ENCODE results near the gene CDK5RAP1.
A peak's percentile ranks its signal among the peaks of the same experiment; 100 is the strongest.
"Not testable (repeated sequence)": the region's sequence is repeated elsewhere in the genome, so short reads cannot be mapped to it uniquely, and the experiment has no call there.

Gene CDK5RAP1, protein sequence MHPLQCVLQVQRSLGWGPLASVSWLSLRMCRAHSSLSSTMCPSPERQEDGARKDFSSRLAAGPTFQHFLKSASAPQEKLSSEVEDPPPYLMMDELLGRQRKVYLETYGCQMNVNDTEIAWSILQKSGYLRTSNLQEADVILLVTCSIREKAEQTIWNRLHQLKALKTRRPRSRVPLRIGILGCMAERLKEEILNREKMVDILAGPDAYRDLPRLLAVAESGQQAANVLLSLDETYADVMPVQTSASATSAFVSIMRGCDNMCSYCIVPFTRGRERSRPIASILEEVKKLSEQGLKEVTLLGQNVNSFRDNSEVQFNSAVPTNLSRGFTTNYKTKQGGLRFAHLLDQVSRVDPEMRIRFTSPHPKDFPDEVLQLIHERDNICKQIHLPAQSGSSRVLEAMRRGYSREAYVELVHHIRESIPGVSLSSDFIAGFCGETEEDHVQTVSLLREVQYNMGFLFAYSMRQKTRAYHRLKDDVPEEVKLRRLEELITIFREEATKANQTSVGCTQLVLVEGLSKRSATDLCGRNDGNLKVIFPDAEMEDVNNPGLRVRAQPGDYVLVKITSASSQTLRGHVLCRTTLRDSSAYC

DNA sequence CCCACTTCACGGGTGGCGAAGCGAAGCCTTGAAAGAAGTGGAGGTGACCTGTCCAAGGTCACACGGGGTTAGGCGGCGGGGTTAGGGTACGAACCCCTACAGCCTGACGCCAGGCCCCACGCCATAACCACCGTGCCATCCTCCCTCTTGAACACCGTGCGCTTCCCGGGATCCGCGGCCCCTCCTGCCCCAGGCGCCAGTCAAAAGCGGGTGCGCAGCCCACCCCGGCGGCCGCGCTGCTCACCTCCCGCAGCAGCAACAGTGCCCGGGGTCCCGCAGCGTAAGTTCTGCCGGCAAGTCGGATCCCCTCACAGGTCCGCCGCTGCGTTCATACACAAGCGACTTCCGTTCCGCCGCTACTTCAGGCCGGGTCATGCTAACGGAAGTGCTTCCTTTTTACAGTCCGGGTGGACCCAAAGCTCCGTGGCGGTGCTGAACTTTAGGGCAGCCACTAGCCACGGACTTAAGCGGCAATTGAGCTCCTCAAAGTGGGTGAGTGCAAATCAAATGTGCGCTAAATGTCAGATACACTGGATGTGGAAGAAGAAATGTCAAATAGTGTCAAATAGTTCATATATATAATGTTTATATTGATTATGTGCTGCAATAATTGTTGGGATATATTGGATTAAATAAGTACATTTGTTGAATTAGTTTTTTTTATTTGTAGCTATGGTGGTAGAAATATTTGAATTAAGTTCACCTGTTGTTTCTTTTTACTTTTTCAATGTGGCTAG lies at the start of gene CDK5RAP1:
CDK5RAP1 (minus strand) TSS at position 336 of the 737 bp plus-strand sequence. CDS start 4,455 bp downstream, outside the sequence.
- peak; percentile 72 for DNase-seq (ENCODE audit: low read depth)

DNA sequence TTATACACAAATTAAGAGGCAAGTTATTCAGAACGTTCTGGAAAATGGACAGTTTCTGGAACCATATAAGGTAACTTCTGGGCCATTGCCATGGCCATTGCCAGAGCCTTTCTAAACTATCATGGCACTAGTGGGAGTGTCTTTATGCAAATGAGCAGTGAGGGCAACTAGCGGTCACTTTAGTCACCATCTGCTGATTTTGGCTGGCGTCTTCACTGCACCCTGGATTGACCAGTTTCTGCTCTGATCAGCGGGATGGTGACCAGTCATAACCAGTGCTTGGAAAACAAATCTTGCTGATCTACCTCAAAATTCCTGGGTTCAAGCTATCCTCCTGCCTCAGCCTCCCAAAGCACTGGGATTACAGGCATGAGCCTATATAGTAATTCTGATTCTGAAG lies 49.5 kb upstream of the CDK5RAP1 start:
- no peak for DNase-seq (ENCODE audit: low read depth)

DNA sequence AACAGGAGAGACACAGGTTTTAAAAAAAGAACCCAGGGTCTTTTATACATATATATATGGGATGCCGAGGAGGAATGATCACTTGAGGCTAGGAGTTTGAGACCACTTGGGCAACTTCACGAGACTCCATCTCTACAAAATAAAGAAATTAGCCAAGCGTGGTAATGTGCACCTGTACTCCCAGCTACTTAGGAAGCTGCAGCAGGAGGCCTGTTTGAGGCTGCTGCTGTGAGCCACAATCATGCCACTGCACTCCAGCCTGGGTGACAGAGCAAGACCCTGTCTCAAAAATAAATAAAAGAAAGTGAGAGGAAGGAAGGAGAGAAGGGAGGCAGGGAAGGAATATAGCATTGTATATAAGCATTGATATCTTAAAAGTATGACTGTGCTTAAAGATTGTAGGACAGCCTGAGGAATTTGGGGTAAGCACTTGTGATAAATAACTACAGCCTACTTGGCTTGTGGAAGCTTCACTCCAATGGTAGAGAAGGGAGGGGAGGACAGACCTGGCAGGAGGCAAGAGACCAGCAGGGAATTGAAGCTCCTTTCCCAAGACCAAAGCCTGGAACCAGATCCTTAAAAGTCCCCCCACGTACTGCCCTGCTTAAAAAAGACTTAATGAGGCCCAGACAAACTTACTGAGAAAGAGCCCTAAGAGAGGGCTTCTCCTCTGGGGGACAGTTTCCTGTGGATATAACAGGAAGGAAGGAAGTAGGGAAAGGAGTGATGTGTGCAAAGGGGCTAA lies 44.7 kb upstream of the CDK5RAP1 start:
- DNase-seq (ENCODE audit: low read depth), result no peak

DNA sequence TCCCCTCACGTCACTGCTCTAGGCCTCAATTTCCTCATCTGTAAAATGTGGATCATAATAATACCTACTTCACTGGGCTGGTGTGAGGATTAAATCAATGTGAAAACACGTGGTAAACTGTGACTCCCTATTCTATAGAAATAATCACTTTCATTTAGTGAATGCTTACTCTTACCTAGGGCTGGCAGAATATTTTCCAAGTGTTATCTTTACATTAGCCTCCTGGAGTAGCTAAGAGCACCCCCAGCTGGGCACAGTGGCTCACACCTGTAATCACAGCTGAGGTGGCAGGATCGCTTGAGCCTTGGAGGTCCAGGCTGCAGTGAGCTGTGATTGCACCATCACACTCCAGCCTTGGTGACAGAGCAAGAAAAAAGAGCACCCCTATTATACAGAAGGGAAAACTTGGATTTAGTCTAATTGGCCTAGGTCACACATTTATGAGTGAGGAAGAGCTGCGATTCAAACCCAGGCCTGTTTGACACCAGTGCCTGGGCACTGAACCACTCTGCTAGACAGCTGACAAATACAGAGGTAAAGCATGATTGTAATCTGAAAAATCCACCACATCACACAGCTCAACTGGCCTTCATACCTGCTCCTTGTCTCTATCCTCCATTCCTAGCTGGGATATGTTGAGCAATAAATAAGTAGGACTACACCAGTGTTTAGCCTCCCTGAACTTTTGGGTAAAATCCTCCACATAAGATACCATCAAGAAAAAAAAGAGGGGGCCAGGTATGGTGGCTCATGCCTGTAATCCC lies 43.7 kb upstream of the CDK5RAP1 start:
- no peak for DNase-seq (ENCODE audit: low read depth)

DNA sequence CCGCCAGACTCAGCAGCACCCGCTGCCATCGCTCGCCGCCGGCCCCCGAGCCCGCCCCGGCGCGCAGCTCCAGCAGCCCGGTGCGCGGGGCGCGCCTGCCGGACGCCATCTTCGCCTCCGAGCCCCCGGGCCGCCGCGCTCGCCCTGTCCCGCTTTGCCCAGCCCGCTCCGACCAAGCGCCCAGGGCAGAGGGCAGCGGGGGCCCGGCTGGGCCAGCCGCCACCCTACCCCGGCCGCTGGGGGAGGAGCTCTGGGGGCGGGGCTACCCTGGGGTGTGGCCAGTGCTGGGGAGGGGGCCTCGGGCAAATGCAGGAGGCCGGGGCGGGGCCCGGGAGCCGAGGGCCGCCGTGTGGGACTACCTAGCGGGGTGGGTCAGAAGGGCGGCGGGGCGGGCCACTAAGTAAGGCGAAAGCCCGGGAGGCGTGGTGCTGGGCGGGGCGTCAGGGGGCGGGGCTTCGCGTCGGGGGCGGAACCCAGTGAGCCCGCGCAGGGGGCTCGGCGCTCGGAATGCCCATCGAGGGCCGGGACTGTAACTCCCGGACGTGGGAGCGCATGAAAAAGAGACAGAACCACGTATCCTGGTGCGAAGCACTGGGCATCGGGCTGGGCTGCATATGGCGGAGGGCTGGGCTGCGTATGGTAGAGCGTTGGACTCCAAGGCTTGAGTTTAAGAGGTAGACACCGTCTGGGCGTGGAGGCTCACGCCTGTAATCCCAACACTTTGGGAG lies 42.4 kb upstream of the CDK5RAP1 start, which contains the start of gene SNTA1:
SNTA1 (minus strand) TSS at position 252 of the 728 bp plus-strand sequence; CDS start at position 109, 143 bp downstream.
- DNase-seq (ENCODE audit: low read depth), result peak; percentile 83

DNA sequence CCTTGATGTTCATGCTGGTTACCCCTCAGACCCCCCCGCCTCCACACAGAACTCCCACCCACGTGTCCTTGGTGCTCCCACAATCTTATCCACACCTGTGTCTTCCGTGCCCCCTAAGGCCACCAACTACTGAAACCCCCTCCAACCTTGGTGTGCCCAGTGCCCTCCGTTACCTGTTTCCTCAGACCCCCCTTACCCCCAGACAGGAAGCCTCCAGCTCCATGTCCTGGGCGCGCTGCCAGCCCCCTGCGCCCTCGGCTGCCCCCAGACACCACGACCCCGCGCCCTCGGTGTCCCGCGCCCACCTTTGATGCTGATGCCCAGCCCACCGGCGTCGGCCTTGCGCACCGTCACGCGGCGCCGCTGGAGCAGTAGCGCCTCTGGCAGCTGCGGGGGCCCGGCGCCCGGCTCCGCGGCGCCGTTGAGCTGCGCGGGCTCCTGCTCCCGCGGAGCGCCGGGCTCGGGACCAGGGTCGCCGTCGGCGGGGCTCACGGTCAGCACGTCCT lies 41.7 kb upstream of the CDK5RAP1 start:
- peak; percentile 3 for DNase-seq (ENCODE audit: low read depth)

DNA sequence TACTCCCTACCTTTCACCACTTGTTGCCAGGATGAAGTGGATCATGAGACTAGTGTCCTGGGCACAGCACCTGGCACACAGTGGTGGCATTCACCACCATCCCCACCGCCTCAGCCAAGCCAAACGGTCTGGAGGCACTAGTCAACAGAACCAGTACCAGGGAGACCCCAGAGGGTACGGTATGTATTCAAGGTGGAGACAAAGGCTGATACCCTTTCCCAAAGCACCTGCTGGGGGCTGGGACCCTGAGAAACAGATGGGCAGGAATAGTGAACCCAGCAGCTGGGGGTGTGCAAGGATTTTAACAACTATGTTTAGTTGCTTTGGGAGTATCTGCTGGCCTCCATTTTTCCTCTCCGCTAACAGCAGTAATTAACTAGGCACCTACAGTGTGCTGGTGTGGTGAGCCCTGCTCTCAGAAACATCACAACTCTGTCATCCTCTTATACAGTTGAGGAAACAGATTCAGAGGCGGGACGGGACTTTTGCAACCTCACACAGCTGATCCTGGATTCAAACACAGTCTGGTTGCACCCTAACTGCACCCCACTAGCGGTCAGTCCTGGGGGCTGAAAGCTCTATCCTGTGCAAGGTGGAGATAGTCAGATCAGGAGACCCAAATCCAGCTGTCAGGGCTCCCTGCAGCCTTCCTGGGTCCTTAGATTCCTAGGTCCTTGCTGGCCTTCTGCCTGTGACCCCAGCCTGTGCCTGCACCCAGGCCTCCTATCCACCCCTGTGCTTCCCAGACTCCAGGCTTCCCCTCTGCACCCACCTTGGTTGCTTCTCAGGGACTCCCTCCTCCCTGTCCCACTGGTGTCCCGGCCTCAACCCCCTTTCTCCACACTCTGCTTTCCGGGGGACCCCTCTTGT lies 41.1 kb upstream of the CDK5RAP1 start:
- no peak for DNase-seq (ENCODE audit: low read depth)

DNA sequence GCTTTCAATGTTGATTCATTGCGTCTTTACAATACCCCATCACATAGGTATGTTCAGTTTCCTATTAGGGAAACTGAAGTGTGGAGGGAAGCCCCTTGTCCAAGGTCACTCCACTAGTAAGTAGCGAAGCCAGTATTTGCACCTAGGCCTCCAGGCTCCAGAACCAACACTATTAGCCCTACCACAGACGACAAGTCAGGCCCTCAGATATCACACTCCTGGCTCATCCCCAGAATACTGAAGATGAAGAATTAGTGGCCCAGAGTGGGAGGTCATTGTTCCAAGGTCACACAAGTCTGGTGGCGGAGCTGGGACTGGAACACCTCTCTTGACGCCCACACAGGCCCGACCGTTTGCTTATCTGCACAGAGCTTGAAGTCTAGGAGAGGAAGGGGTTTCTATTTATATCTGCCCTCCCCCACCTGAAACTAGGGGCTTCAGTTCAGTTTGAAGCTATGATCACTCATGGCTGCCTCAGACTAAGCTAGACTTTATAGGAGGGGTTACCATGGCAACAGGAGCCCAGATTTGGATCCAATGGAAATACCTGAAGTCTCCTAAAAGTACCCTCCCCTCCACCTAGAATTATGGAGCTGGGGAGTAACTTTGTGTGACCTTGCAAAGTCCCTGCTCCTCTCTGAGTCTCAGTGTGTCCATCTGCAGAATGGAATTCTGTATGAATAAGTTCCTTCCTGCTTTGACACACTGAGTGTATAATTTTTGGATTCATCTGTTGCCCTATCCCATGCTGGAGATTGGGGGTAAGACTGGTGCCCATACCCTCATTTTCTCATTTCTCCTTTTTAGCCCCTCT lies 40.0 kb upstream of the CDK5RAP1 start:
- no peak for DNase-seq (ENCODE audit: low read depth)

DNA sequence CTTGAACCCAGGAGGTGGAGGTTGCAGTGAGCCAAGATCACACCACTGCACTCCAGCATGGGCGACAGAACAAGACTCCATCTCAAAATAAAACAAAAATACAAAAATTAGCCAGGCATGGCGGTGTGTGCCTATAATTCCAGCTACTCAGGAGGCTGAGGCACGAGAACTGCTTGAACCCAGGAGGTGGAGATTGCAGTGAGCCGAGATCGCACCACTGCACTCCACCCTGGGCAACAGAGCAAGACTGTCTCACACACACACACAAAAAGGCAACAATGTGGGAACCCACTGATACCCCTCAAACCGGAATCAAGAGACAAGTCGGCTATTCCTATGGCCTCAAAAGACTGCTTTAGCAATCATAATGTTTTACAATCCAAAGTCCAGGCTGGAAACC lies 39.2 kb upstream of the CDK5RAP1 start:
- not testable (repeated sequence) for DNase-seq (ENCODE audit: low read depth)

DNA sequence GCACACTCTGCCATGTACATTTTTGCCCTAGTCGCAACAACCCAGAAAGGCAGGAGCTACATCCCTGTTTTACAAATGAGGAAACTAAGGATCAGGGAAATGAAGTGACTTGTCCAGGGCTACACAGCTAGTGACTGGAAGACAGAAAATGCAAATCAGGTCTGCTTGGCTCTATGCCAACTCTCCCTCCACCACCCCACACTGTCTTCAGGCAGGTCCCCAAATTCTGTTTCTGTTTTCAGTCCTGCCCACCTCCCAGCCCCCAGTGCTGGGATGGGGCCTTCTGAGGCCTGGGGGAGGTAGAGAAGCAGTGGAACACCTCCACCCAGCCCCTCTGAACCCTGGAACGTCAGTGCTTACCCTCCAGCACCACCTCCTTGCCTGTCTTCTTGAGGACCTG lies 37.2 kb upstream of the CDK5RAP1 start:
- no peak for DNase-seq (ENCODE audit: low read depth)

DNA sequence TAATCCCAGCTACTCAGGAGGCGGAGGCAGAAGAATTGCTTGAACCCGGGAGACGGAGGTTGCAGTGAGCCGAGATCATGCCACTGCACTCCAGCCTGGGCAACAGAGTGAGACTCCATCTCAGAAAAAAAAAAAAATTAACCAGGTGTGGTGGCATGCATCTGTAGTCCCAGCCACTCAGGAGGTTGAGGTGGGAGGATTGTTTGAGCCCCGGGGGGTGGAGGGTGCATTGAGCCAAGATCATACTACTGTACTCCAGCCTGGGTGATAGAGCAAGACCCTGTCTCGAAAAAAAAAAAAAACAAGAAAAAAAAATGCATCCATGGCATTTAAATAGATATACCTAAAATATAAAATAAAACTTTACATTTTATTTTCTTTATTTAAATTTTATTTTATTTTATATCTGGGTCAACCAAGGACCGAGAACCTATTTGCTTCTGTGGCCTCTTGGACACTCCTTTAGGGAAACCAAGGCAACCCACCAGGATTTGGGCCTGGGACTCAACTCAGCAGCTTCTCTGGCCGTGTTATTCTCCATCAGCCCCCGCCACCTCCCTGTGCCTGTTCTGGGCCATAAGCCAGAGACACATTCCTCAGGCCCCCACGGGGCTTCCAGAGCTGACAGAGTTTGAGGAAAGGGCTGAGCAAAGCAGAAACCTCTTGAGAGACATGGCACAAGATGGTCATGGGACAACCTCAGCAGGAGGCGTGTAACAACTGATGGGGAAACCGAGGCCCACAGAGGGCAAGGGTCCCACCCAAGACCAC lies 36.0 kb upstream of the CDK5RAP1 start:
- DNase-seq (ENCODE audit: low read depth), result no peak

DNA sequence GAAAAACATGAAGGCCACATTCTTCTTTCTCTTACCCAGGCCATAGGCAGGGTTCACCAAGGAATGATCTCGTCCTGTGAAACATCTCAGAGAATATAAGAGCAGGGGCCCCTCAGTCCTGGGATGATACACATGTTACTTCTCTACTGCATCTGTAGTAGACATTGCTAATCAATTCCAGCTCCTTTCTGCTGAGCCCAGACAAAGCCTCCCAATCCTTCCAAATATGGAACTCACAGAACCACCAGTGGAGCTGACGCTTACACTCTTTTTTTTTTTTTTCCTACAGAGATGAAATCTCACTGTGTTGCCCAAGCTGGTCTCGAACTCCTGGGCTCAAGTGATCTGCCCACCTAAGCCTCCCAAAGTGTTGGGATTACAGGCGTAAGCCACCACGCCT lies 33.1 kb upstream of the CDK5RAP1 start:
- no peak for DNase-seq (ENCODE audit: low read depth)

DNA sequence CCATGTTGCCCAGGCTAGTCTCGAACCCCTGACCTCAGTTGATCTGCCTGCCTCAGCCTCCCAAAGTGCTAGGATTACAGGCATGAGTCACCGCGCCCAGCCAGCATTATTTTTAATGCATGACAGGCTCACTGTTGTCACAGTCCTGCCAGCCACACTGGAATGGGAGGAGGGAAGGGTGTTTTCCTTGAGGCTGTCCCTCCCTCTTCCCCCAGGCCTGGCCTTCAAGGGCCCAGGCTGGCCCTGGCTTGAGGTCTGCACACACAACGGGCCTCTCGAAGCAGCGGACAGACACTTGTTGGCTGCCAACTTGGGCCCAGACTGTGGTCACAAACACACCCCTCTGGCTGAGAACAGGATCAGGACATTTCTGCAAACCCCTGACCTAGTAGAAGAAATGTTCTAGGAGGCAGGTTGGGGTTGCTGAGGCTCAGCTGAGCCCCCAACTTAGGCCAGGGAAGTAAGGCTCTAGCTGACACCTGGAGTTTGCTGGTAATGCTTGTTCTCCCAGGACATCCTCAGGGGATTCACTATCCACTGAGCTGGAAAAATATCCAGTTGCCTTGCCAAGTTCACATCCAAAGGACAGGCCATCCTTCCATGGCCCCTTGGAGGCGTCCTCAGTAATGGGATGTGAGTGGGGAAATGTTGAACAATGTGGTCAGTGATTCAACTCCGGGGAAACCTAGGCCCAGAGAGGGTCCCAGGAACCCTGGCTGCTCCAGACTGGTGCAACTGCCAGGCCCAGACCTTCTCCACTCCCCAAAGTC lies 32.3 kb upstream of the CDK5RAP1 start:
- DNase-seq (ENCODE audit: low read depth), result no peak

DNA sequence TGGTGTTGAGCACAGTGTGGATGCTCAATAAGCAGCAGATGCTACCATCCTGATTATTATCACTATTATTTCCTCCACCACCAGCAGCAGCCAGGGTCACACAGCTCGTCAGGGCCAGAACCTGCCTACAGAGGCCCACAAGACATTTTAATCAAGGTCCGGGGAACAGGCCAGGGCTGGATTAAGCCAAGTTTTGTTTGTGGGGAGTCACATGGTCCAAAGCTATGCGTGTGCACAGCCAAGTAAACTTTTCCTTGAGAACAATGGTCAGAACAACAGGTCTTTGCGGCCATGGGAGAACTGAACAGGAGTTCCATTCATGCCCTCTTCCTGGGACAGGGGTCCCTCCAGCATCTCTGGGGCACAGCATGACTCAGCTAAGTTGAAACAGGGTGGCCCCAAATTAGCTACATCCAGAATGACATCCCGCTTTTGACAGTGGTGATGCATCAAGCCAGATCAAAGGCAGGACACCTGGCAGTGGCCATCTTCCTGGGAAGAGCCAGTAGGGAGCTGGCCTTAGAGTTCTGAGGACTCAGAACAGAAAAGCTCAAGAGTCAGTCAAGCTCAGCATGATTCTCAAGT lies 30.6 kb upstream of the CDK5RAP1 start:
- no peak for DNase-seq (ENCODE audit: low read depth)

DNA sequence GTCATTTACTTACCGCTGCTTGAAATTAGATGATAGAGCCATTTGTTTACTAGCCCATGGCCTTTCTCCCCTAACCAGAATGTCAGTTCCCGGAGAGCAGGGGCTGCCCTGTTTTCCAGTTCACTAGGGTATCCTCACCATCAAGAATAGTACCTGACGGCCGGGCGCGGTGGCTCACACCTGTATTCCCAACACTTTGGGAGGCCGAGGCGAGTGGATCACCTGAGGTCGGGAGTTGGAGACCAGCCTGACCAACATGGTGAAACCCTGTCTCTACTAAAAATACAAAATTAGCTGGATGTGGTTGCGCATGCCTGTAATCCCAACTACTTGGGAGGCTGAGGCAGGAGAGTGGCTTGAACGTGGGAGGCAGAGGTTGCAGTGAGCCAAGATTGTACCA lies 22.6 kb upstream of the CDK5RAP1 start:
- not testable (repeated sequence) for DNase-seq (ENCODE audit: low read depth)

DNA sequence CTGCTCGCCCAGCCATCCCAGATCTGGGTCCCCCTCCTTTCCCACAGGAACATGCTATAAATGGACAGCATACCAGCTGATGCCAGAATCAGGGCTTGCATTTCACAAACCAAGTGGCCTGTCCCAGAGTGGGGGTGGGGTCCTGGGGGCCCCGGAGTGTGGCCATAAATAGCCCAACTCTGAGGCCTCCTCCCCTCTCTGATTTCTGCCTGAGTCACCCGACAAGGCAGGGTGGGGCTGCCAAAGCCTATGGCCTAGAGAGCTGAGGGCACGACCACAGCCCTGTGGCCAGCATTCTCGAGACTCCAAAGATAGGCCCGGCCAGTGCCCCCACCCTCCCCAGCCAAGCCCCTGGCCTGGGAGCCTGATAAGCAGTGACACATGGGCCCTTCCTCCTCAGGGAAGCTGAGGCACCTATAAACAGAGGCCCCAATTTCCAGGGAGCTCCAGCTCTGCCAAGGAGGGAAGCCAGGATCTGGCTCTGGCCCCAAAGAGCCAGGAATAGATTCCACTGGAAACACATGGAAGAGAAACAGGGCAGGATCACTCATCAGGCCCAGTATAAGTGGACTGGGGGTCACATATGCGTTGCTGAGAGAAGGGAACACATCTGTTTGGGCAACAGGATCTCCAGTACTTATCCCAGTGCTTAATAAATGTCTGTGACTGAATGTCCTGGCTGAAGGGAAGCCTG lies 22.0 kb upstream of the CDK5RAP1 start:
- no peak for DNase-seq (ENCODE audit: low read depth)
